Inflammatory macrophage treated with lipopolysaccharide for 4 hours (primary cell): ENCODE data around the gene MS4A3.
"Not testable (repeated sequence)": the region's sequence is repeated elsewhere in the genome, so short reads cannot be mapped to it uniquely, and the experiment has no call there.

Experiments used
- DNase-seq: peaks from one replicate; pipeline ENCODE4 v3.0.0-alpha.2; 2020

The MS4A3 gene

GRCh38 chr11:60056349-60056969 lies at the start of gene MS4A3:
TSS of gene MS4A3 (plus strand) at chr11:60056665. CDS start at chr11:60061161, 4,496 bp downstream.
- DNase-seq = peak; percentile 68

GRCh38 chr11:60016881-60017280 lies 39.6 kb upstream of the MS4A3 start, which contains the start of gene OOSP4B:
TSS of gene OOSP4B (plus strand) at chr11:60017181.
- no peak for DNase-seq

GRCh38 chr11:60018058-60018457 lies 38.4 kb upstream of the MS4A3 start:
- no peak for DNase-seq

GRCh38 chr11:60020376-60020775 lies 36.1 kb upstream of the MS4A3 start:
- not testable (repeated sequence) for DNase-seq

- no peak for DNase-seq
These were observed 27.3 kb upstream of the MS4A3 start for GRCh38 chr11:60029015-60029632.

GRCh38 chr11:60040109-60040508 lies 16.4 kb upstream of the MS4A3 start, which contains the start of gene OOSP2:
TSS of gene OOSP2 (plus strand) at chr11:60040409. CDS start at chr11:60040460, 51 bp downstream.
- no peak for DNase-seq

GRCh38 chr11:60050422-60050821 lies 6.0 kb upstream of the MS4A3 start:
- not testable (repeated sequence) for DNase-seq

GRCh38 chr11:60050839-60051238 lies 5.6 kb upstream of the MS4A3 start:
- DNase-seq = not testable (repeated sequence)

- peak; percentile 8 for DNase-seq
These were observed 2.6 kb downstream of the MS4A3 start for GRCh38 chr11:60059052-60059451.

- peak; percentile 53 for DNase-seq
These were observed 3.2 kb downstream of the MS4A3 start for GRCh38 chr11:60059521-60060240.

GRCh38 chr11:60064111-60064510 lies 7.6 kb downstream of the MS4A3 start:
- peak; percentile 57 for DNase-seq

GRCh38 chr11:60065801-60066200 lies 9.3 kb downstream of the MS4A3 start:
- no peak for DNase-seq

GRCh38 chr11:60069450-60069849 lies 13.0 kb downstream of the MS4A3 start:
- DNase-seq = no peak

- not testable (repeated sequence) for DNase-seq
These were observed 15.2 kb downstream of the MS4A3 start for GRCh38 chr11:60071644-60072043.

GRCh38 chr11:60077216-60077817 lies 20.9 kb downstream of the MS4A3 start:
- peak; percentile 67 for DNase-seq

GRCh38 chr11:60077981-60078380 lies 21.5 kb downstream of the MS4A3 start:
- peak; percentile 57 for DNase-seq

- DNase-seq = no peak
These were observed 22.3 kb downstream of the MS4A3 start for GRCh38 chr11:60078745-60079144.

- DNase-seq = peak; percentile 35
These were observed 24.1 kb downstream of the MS4A3 start for GRCh38 chr11:60080535-60080934.

- DNase-seq = no peak
These were observed 28.3 kb downstream of the MS4A3 start for GRCh38 chr11:60084631-60085273.

- DNase-seq = no peak
These were observed 29.4 kb downstream of the MS4A3 start for GRCh38 chr11:60085909-60086308.

- no peak for DNase-seq
These were observed 30.8 kb downstream of the MS4A3 start for GRCh38 chr11:60087239-60087638.

- DNase-seq = no peak
These were observed 31.9 kb downstream of the MS4A3 start, which contains the start of gene MS4A2 for GRCh38 chr11:60088364-60088763. TSS of gene MS4A2 (plus strand) at chr11:60088664. CDS start at chr11:60088766, 102 bp downstream.
